ENCODE measurements around the gene FUCA2. TPM values are rescaled to one million over a fixed set of nuclear protein-coding genes. Genes with fewer than 3 reads are reported as not detected.

FUCA2 gene
- 10 to 100 TPM; 19.4 to 28.4 (median 23.9) TPM for total RNA-seq

DNA sequence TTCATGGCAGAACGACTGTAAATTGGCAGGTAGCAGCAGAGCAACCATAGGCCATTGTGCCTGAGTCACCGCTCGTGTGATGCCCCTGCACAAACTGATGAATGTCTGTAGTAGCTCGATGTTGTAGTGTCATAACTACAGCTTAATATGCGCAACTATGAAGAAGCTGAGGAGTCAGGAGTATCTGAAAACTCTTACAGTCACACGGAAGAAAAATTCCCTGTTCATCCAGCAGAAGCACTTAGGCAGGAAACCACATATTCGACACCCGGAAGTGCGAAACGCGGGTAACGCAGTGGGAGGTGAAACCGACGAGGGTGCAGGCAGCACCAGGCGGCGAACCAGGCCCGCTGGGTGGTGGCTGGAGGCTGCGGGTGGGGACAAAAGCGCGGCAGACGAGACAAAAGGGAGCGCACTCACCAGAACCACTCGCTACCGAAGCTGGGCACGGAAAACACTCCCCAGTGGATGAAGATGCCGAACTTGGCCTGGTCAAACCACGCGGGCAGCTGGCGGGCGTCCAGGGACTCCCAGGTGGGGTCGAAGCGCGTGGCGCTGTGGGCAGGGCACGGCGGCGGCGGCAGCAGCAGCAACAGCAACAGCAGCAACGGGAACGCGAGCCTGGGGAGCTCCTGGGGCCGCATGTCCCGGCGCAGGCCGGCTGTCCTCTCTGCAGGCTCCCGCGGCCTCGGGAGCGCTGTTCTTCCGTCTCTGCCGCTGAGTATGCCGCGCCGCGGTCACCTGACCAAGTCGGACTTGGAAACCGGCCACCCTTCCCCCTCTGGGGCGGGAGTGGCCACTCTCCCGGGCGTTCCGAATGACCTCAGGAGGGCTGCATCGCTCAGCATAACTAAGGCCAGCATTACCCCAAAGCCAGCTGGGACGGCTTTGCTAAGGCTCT is at the start of gene FUCA2:
TSS of gene FUCA2 (minus strand) at position 730 of the 901 bp plus-strand sequence. CDS start at position 644, 86 bp downstream.
- H3K27me3 ChIP-seq, result no peaks in the 10 kb centered on the region
- peaks cover 0 to 13% of the 10 kb centered on the region in 2 donors for H3K36me3 ChIP-seq
- H3K4me1 ChIP-seq, result peaks cover 0 to 52% (median 19%) of the 10 kb centered on the region in 3 donors
- H3K4me3 ChIP-seq, result peak within 1 kb of the TSS; percentile 79 to 96
- H3K27ac ChIP-seq, result peak within 1 kb of the TSS; percentile 75 to 93 (median 90)
- TF ChIP-seq EP300 (IDR thresholded peaks at IDR 0.05), result no peak
- TF ChIP-seq POLR2A (IDR thresholded peaks at IDR 0.05), result peak; percentile 79 to 82
- TF ChIP-seq, protein P1, sequence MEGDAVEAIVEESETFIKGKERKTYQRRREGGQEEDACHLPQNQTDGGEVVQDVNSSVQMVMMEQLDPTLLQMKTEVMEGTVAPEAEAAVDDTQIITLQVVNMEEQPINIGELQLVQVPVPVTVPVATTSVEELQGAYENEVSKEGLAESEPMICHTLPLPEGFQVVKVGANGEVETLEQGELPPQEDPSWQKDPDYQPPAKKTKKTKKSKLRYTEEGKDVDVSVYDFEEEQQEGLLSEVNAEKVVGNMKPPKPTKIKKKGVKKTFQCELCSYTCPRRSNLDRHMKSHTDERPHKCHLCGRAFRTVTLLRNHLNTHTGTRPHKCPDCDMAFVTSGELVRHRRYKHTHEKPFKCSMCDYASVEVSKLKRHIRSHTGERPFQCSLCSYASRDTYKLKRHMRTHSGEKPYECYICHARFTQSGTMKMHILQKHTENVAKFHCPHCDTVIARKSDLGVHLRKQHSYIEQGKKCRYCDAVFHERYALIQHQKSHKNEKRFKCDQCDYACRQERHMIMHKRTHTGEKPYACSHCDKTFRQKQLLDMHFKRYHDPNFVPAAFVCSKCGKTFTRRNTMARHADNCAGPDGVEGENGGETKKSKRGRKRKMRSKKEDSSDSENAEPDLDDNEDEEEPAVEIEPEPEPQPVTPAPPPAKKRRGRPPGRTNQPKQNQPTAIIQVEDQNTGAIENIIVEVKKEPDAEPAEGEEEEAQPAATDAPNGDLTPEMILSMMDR (IDR thresholded peaks at IDR 0.05), result peak in 2 of 4 experiments; percentile 19 to 52
- TF ChIP-seq POLR2AphosphoS5 (IDR thresholded peaks at IDR 0.05), result peak; percentile 71
- WGBS, 2 donors (ENCODE audit: low coverage in 1 of 2), result 5 to 7% methylated on average over 22 to 23 of the region's 63 CpGs
- no peaks in the 10 kb centered on the region for H3K9me3 ChIP-seq
- ATAC-seq, result peak; percentile 95

GRCh38 chr6:143561105-143561704 is 49.7 kb upstream of the FUCA2 start:
- Histone ChIP-seq H3K27me3 (no peaks in the 10 kb centered on the region), H3K36me3 (no peaks in the 10 kb centered on the region), H3K4me1 (no peaks in the 10 kb centered on the region), H3K27ac (no peak overlapping the region), H3K9me3 (no peaks in the 10 kb centered on the region), H3K4me3 (no peak overlapping the region)
- 92 to 100% methylated on average over 2 to 7 of the region's 9 CpGs for WGBS, 2 donors (ENCODE audit: low coverage in 1 of 2)
- ATAC-seq, result no peak
- TF ChIP-seq, protein P1 (IDR thresholded peaks at IDR 0.05), result no peak
- TF ChIP-seq POLR2AphosphoS5 (IDR thresholded peaks at IDR 0.05), result no peak
- no peak for TF ChIP-seq POLR2A (IDR thresholded peaks at IDR 0.05)
- TF ChIP-seq EP300 (IDR thresholded peaks at IDR 0.05), result no peak

- WGBS, 2 donors (ENCODE audit: low coverage in 1 of 2), result 82 to 90% methylated on average over 1 to 3 of the region's 3 CpGs
- TF ChIP-seq POLR2AphosphoS5 (IDR thresholded peaks at IDR 0.05) (no peak), EP300 (IDR thresholded peaks at IDR 0.05) (no peak), POLR2A (IDR thresholded peaks at IDR 0.05) (no peak)
- TF ChIP-seq, protein P1 (IDR thresholded peaks at IDR 0.05), result no peak
- Histone ChIP-seq H3K4me1 (no peaks in the 10 kb centered on the region), H3K27me3 (no peaks in the 10 kb centered on the region), H3K36me3 (no peaks in the 10 kb centered on the region), H3K27ac (no peak overlapping the region), H3K9me3 (no peaks in the 10 kb centered on the region), H3K4me3 (no peak overlapping the region)
- ATAC-seq, result no peak
These were observed 47.6 kb upstream of the FUCA2 start for GRCh38 chr6:143559051-143559660.

DNA sequence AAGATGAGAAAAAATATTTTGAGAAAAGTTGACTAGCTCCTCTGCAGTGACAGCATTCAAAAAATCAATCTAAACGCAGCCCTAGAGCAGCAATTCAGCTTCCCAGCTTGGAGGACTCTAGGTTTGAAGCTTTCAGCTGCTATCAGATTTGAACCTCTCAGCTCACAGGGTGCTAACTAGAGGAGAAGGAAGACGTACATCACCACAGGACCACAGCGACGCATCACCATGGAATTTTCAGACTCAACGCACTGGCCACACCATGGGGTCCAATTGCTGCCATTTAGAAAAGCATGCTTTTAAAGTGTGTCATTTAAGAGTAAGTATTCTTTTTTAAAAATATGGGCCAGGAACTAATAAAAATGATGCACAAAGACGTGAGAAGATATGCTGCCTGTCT is 45.0 kb upstream of the FUCA2 start:
- WGBS, 2 donors (ENCODE audit: low coverage in 1 of 2), result 87 to 90% methylated on average over 6 of the region's 6 CpGs
- TF ChIP-seq POLR2A (IDR thresholded peaks at IDR 0.05), result no peak
- H3K36me3 ChIP-seq, result no peaks in the 10 kb centered on the region
- H3K4me3 ChIP-seq, result no peak overlapping the region
- no peak overlapping the region for H3K27ac ChIP-seq
- no peaks in the 10 kb centered on the region for H3K9me3 ChIP-seq
- ATAC-seq, result no peak
- H3K27me3 ChIP-seq, result no peaks in the 10 kb centered on the region
- H3K4me1 ChIP-seq, result no peaks in the 10 kb centered on the region

- no peak overlapping the region for H3K4me3 ChIP-seq
- H3K27ac ChIP-seq, result no peak overlapping the region
- no peak for TF ChIP-seq EP300 (IDR thresholded peaks at IDR 0.05)
- TF ChIP-seq, protein P1 (IDR thresholded peaks at IDR 0.05), result no peak
- no peak for TF ChIP-seq POLR2A (IDR thresholded peaks at IDR 0.05)
- TF ChIP-seq POLR2AphosphoS5 (IDR thresholded peaks at IDR 0.05), result no peak
- H3K4me1 ChIP-seq, result no peaks in the 10 kb centered on the region
- H3K36me3 ChIP-seq, result no peaks in the 10 kb centered on the region
- ATAC-seq, result no peak
- no peaks in the 10 kb centered on the region for H3K9me3 ChIP-seq
- no peaks in the 10 kb centered on the region for H3K27me3 ChIP-seq
- 71 to 82% methylated on average over 3 of the region's 3 CpGs for WGBS, 2 donors (ENCODE audit: low coverage in 1 of 2)
These were observed 44.1 kb upstream of the FUCA2 start for GRCh38 chr6:143555582-143555981.
